Measurements from ENCODE around the gene CARS2.

DNA sequence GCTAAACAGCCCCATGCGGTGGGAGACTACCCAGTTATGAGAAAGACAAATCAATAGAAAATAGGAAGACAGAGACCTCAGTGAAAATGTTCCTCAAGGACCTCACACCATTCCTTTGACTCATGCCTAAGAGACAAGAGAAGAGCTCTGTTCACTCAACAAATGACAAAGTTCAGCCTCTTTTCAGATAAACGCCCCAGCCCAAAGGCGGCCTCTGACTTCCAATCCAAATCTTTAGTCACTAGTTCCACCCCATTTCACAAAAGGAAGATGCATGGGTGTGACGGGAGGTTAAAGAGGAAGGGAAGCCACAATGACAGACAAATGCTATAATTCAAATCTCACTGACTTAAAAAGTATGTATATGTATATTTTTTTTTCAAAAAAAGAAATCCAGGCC lies 8.1 kb downstream of the CARS2 start:
- TF ChIP-seq POLR2A (IDR thresholded peaks at IDR 0.05; ENCODE audit: low read depth, low read length) (no peak), TAF1 (IDR thresholded peaks at IDR 0.05; ENCODE audit: borderline replicate concordance, low read depth, low read length) (no peak)
